ENCODE measurements around the gene CRACR2B.

Gene CRACR2B

DNA sequence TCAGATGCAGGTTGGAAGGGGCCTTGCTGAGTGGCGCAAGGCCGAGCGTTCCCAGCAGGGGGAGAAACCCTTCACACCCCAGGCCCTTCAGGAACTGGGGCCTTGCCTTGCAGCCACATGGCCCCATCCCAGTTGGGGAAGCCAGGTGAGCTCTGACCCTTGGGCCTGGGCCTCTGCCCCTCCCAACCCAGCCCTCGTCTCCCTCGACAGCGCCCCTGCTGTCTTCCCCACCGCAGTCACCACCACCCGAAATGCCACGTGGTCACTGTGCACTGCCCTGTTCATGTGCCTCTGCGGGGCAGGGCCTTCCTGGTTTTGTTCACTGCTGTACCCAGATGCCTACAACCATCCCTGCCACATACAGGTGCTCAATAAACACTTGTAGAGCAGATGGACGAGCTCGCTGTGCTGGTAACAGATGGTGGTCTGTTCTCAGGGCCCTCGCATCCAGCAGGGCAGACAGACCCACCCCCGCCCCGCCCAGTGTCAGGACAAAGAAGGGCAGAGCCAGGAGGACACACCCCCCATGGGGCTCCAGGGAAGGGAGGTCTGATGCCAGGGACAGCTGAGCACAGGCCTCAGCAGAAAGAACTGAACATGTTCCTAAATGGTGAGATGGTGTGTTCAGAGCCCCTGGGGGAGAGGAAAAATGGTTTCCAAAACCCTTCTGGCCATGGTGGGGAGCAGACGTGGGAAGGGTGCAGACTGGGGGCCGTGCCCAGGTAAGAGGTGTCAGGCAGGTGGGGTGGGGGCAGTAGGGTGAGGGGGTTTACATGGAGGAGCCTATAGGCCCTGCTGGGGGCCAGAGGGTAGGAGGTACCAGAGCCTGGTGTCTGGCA, 10.9 kb downstream of the CRACR2B start:
- H3K4me1 ChIP-seq, result no peaks in the 10 kb centered on the region
- no peak for DNase-seq

DNA sequence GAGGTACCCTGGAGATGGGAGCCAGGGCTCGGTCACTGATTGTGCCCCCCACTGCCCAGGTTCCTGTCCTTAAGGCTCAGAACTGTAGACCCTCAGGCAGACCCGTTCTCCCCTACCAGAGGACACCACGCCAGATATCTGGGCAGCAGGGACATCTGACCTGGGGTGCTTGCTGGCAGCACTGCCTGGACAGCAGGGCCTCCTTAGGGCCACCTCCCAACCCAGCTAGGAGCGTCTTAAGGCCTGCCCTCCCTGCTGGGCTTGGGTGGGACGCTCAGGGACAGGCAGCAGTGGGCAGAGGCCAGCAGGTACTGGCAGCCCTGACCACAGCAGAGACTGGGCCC, 11.5 kb downstream of the CRACR2B start:
- H3K4me3 ChIP-seq (ENCODE audit: low read depth, low read length), result no peak overlapping the region
- TF ChIP-seq, protein P1, sequence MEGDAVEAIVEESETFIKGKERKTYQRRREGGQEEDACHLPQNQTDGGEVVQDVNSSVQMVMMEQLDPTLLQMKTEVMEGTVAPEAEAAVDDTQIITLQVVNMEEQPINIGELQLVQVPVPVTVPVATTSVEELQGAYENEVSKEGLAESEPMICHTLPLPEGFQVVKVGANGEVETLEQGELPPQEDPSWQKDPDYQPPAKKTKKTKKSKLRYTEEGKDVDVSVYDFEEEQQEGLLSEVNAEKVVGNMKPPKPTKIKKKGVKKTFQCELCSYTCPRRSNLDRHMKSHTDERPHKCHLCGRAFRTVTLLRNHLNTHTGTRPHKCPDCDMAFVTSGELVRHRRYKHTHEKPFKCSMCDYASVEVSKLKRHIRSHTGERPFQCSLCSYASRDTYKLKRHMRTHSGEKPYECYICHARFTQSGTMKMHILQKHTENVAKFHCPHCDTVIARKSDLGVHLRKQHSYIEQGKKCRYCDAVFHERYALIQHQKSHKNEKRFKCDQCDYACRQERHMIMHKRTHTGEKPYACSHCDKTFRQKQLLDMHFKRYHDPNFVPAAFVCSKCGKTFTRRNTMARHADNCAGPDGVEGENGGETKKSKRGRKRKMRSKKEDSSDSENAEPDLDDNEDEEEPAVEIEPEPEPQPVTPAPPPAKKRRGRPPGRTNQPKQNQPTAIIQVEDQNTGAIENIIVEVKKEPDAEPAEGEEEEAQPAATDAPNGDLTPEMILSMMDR (IDR thresholded peaks at IDR 0.05; ENCODE audit: low read depth, low read length), result no peak
- peaks cover 16% of the 10 kb centered on the region for H3K36me3 ChIP-seq

More for the DNA sequence above, 10.9 kb downstream of the CRACR2B start:
- Histone ChIP-seq H3K9me3 (no peaks in the 10 kb centered on the region), H3K4me3 (ENCODE audit: low read depth, low read length) (no peak overlapping the region), H3K36me3 (peaks cover 16% of the 10 kb centered on the region), H3K27me3 (no peaks in the 10 kb centered on the region)
- TF ChIP-seq, protein P1 (IDR thresholded peaks at IDR 0.05; ENCODE audit: low read depth, low read length), result peak; percentile 23

DNA sequence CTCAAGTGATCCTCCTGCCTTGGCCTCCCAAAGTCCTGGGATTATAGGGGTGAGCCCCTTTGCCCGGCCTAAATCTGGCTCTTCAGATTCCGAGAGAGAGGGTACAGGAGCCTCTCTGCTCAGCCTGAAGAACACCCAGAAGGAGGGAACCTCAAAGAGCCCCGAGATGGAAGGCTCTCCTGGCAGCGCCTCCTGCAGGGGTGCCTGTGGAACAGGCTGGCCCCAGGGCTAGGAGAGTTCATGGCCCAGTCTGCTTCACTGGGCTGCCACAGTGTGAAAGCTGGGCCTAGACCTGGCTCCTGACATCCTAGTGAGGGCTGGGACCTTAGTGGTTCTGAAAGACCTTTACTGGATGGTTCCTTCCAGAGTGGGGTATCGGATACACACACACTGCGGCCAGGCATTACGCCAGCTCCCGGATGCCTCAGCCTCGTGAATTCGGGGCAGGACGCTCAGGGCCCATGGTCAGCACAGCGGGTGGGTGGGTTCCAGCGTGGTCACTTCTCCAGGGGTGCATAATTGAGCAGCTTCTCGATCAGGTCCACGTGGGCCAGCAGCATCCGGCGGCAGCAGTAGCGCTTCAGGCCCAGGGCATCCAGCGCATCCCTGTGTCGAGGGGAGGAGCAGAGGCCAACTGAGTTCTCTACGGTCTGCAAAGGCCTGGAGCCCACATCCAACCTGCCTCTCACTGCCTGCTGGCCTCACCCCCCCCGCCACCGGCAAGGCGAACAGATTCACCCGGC, 12.3 kb downstream of the CRACR2B start:
- Histone ChIP-seq H3K27me3 (no peaks in the 10 kb centered on the region), H3K9me3 (no peaks in the 10 kb centered on the region), H3K4me1 (peaks cover 1% of the 10 kb centered on the region), H3K4me3 (ENCODE audit: low read depth, low read length) (no peak overlapping the region), H3K36me3 (peaks cover 16% of the 10 kb centered on the region)
- DNase-seq, result no peak
- TF ChIP-seq, protein P1 (IDR thresholded peaks at IDR 0.05; ENCODE audit: low read depth, low read length), result peak; percentile 27; the same call in 1 of the 2 replicates

More for the DNA sequence above, 11.5 kb downstream of the CRACR2B start:
- Histone ChIP-seq H3K9me3 (no peaks in the 10 kb centered on the region), H3K4me1 (no peaks in the 10 kb centered on the region), H3K27me3 (no peaks in the 10 kb centered on the region)
- no peak for DNase-seq

DNA sequence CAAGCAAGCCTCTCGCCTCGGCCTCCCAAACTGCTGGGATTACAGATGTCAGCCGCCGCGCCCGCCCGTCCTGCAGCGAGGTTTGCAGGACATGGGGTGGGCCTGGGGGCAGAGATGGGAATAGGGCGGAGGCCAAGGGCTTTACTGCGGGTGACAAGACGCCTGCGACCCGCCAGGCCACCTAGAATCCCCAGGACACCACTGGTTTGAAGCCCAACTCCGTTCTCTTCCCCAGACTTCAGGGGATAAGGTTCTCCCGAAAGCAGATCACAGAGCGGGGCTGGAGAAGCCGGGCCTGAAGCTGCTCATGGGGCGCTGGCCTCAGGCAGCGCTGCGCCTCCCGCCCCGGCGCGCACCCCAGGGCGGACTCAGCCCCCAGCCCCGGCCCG, 14.3 kb downstream of the CRACR2B start:
- peaks cover 3% of the 10 kb centered on the region for H3K4me1 ChIP-seq
- H3K36me3 ChIP-seq, result peaks cover 16% of the 10 kb centered on the region
- TF ChIP-seq, protein P1 (IDR thresholded peaks at IDR 0.05; ENCODE audit: low read depth, low read length), result no peak

DNA sequence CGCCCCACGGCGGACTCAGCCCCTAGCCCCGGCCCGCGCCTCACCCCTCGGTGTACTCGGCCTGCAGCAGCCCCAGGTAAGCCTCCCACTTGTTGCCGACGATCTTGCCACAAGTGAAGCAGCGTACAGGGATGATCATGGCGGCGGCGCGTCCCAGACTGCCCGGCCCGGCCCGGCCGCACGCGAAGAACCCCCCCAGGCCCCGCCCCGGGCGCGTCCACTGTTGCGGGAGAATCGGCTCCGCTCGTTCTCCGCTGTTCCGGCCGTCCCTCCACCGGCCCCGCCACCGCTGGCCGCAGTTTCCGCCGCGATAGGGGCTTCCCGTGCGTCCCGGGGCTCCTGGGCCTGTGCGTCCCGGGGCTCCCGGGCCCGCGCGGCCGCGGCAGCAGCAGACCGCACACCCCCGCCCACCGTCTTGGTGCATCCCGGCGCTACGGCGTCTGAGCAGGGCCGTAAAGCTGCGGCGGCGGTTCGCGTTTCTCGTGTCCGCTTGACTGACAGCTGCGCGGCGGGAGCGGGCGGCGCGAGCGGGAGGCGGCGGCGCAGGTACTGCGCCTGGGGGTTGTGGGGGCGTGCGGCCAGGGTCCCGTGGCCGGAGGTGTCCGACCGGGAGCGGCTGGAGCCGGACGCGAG, 14.8 kb downstream of the CRACR2B start, which contains the start of the genes POLR2L and TSPAN4:
Gene POLR2L, minus strand, starts transcription at position 160 of the 633 bp plus-strand sequence. Its CDS starts 21 bp downstream, at position 139.
Gene TSPAN4, plus strand, starts transcription at position 483 of the 633 bp plus-strand sequence. CDS start 7,453 bp downstream, outside the sequence.
- peaks cover 3% of the 10 kb centered on the region for H3K4me1 ChIP-seq
- DNase-seq, result peak; percentile 84
- no peaks in the 10 kb centered on the region for H3K27me3 ChIP-seq
- peaks cover 16% of the 10 kb centered on the region for H3K36me3 ChIP-seq
- peak within 1 kb of the TSS; percentile 77 for H3K4me3 ChIP-seq (ENCODE audit: low read depth, low read length)
- no peaks in the 10 kb centered on the region for H3K9me3 ChIP-seq
- TF ChIP-seq, protein P1 (IDR thresholded peaks at IDR 0.05; ENCODE audit: low read depth, low read length), result no peak

More for the DNA sequence above, 14.3 kb downstream of the CRACR2B start:
- no peaks in the 10 kb centered on the region for H3K9me3 ChIP-seq
- peak overlapping the region; percentile 77 for H3K4me3 ChIP-seq (ENCODE audit: low read depth, low read length)
- DNase-seq, result no peak
- no peaks in the 10 kb centered on the region for H3K27me3 ChIP-seq

Data from BE2C (cell line).